HepG2 (cell line): ENCODE results near the gene LCLAT1. TPM values are rescaled to one million over a fixed set of nuclear protein-coding genes. Genes with fewer than 3 reads are reported as not detected.
A peak's percentile ranks its signal among the peaks of the same experiment; 100 is the strongest.

Experiments used
- ATF5 ChIP-seq: sonication (generic); formaldehyde crosslinking; IDR thresholded peaks from 2 replicates; pipeline ENCODE4 v1.4.0; 2020; ENCODE audit warnings: mild to moderate bottlenecking, low read depth, missing genetic modification reagents
- BRD4 ChIP-seq: sonication (generic); formaldehyde crosslinking; IDR thresholded peaks from 2 replicates; pipeline ENCODE4 v1.4.0; 2020; ENCODE audit warnings: missing genetic modification reagents
- CENPX ChIP-seq: sonication (generic); formaldehyde crosslinking; IDR thresholded peaks from 2 replicates; pipeline ENCODE4 v1.9.0; 2021; ENCODE audit warnings: mild to moderate bottlenecking, missing genetic modification reagents, moderate library complexity
- DNMT1 ChIP-seq: sonication (generic); formaldehyde crosslinking; IDR thresholded peaks from 2 replicates; pipeline ENCODE4 v1.5.1; 2020; ENCODE audit warnings: mild to moderate bottlenecking, missing genetic modification reagents
- EED ChIP-seq: sonication (generic); formaldehyde crosslinking; IDR thresholded peaks from 2 replicates; pipeline ENCODE4 v1.5.0; 2020; ENCODE audit warnings: mild to moderate bottlenecking, missing genetic modification reagents
- FOXA1 ChIP-seq, 2 experiments: fragments of 450-650 bp in 1 of 2; sonication (generic) in 1 of 2; formaldehyde crosslinking in 1 of 2; IDR thresholded peaks; 2 replicates each; pipeline versions ENCODE4 v1.4.0 to v1.6.1; 2016 to 2020; ENCODE audit warnings: missing genetic modification reagents in 1 of 2
- HMG20A ChIP-seq: IDR thresholded peaks from 2 replicates; pipeline ENCODE4 v1.6.1; 2016; ENCODE audit warnings: borderline replicate concordance
- HOMEZ ChIP-seq: IDR thresholded peaks from 2 replicates; pipeline ENCODE4 v1.6.1; 2016; ENCODE audit warnings: low read depth
- IKZF4 ChIP-seq: sonication (generic); formaldehyde crosslinking; IDR thresholded peaks from 2 replicates; pipeline ENCODE4 v1.5.1; 2020; ENCODE audit warnings: borderline replicate concordance, mild to moderate bottlenecking, low read depth, missing genetic modification reagents; ENCODE audit errors: not compliant biosample characterization
- KDM1A ChIP-seq: IDR thresholded peaks from 2 replicates; pipeline ENCODE4 v1.6.1; 2016; ENCODE audit warnings: missing compliant biosample characterization
- MEIS1 ChIP-seq: sonication (generic); formaldehyde crosslinking; IDR thresholded peaks from 2 replicates; pipeline ENCODE4 v1.9.0; 2021; ENCODE audit warnings: mild to moderate bottlenecking, missing genetic modification reagents, moderate library complexity, borderline replicate concordance
- NAIF1 ChIP-seq: sonication (generic); formaldehyde crosslinking; IDR thresholded peaks from 2 replicates; pipeline ENCODE4 v1.5.0; 2020; ENCODE audit warnings: mild to moderate bottlenecking, missing genetic modification reagents, borderline replicate concordance
- RXRA ChIP-seq: sonication (generic); formaldehyde crosslinking; IDR thresholded peaks from 2 replicates; pipeline ENCODE4 v1.5.1; 2020; ENCODE audit warnings: missing genetic modification reagents
- SMAD1 ChIP-seq: sonication (generic); formaldehyde crosslinking; IDR thresholded peaks from 2 replicates; pipeline ENCODE4 v1.4.0; 2020; ENCODE audit warnings: missing genetic modification reagents, low read depth, mild to moderate bottlenecking, borderline replicate concordance
- SMARCE1 ChIP-seq: fragments of 450-650 bp; IDR thresholded peaks from 2 replicates; pipeline ENCODE4 v1.6.1; 2017; ENCODE audit warnings: borderline replicate concordance
- TAF1 ChIP-seq: sonication (generic); formaldehyde crosslinking; IDR thresholded peaks from 2 replicates; pipeline ENCODE4 v1.4.0; 2020; ENCODE audit warnings: missing genetic modification reagents
- TBP ChIP-seq: sonication (generic); formaldehyde crosslinking; IDR thresholded peaks from 2 replicates; pipeline ENCODE4 v1.5.0; 2020; ENCODE audit warnings: missing genetic modification reagents
- ZBTB42 ChIP-seq: sonication (generic); formaldehyde crosslinking; IDR thresholded peaks from 2 replicates; pipeline ENCODE4 v1.5.0; 2020; ENCODE audit warnings: mild to moderate bottlenecking, missing genetic modification reagents
- ZFP36L1 ChIP-seq: sonication (generic); formaldehyde crosslinking; IDR thresholded peaks from 2 replicates; pipeline ENCODE4 v1.8.0; 2022; ENCODE audit warnings: mild to moderate bottlenecking, missing genetic modification reagents, moderate library complexity
- ZFP62 ChIP-seq: sonication (generic); formaldehyde crosslinking; IDR thresholded peaks from 2 replicates; pipeline ENCODE4 v1.4.0; 2020; ENCODE audit warnings: missing genetic modification reagents
- ZNF253 ChIP-seq: sonication (generic); formaldehyde crosslinking; IDR thresholded peaks from 2 replicates; pipeline ENCODE4 v1.8.0; 2022; ENCODE audit warnings: mild to moderate bottlenecking, missing genetic modification reagents, borderline replicate concordance
- ZNF441 ChIP-seq: sonication (generic); formaldehyde crosslinking; IDR thresholded peaks from 2 replicates; pipeline ENCODE4 v1.7.0; 2021; ENCODE audit warnings: missing genetic modification reagents, borderline replicate concordance
- ZNF644 ChIP-seq: IDR thresholded peaks from 2 replicates; pipeline ENCODE4 v1.6.1; 2016; ENCODE audit warnings: low read depth
- polyA plus RNA-seq, 8 experiments: library from polyadenylated mRNA; depleted of rRNA in 3 of 8; stranded (reverse) in 7 of 8; unstranded in 1 of 8; fragments of >200 nt; fragmentation: Illumina TruSeq in 4 of 8; extraction: Trizol in 4 of 8; gene quantifications; 2 replicates each; pipeline versions ENCODE4 v1.2.1 to v1.2.3, GENCODE V29; 2011 to 2016; ENCODE audit warnings: low read depth in 4 of 8, missing spikeins in 1 of 8, mixed read lengths in 1 of 8; ENCODE audit not compliant: insufficient read depth in 1 of 8
- total RNA-seq, 5 experiments: library from RNA; depleted of rRNA; stranded (reverse); fragments of >200 nt; fragmentation: Illumina TruSeq; extraction: Trizol; gene quantifications; 2 replicates each; pipeline ENCODE4 v1.2.3, GENCODE V29; 2016; ENCODE audit warnings: low read depth in 1 of 5
- TF ChIP-seq, protein P1 (sequence below): sonication (generic); formaldehyde crosslinking; IDR thresholded peaks from 2 replicates; pipeline ENCODE4 v1.8.1; 2023; ENCODE audit warnings: mild to moderate bottlenecking, inconsistent platforms, moderate library complexity, missing genetic modification reagents, borderline replicate concordance
- TF ChIP-seq, protein P2 (sequence below): sonication (generic); formaldehyde crosslinking; IDR thresholded peaks from 2 replicates; pipeline ENCODE4 v1.4.0; 2020; ENCODE audit warnings: low read depth, mild to moderate bottlenecking, missing genetic modification reagents

LCLAT1 gene
- total and polyA plus RNA-seq, 2 of the 13 experiments (the other 11 are each of a cell fraction or from before 2014, with no cell fraction given), result 18.0 to 28.0 TPM

- TF ChIP-seq, protein P1, sequence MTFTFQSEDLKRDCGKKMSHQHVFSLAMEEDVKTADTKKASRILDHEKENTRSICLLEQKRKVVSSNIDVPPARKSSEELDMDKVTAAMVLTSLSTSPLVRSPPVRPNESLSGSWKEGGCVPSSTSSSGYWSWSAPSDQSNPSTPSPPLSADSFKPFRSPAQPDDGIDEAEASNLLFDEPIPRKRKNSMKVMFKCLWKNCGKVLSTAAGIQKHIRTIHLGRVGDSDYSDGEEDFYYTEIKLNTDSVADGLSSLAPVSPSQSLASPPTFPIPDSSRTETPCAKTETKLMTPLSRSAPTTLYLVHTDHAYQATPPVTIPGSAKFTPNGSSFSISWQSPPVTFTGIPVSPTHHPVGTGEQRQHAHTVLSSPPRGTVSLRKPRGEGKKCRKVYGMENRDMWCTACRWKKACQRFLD (CRISPR knock-in tag), result peak; percentile 99
- TF ChIP-seq NAIF1 (peak; percentile 96), DNMT1 (CRISPR knock-in tag) (peak; percentile 76; the same call in 1 of the 2 replicates), ZNF253 (peak; percentile 98; the same call in 1 of the 2 replicates), ZFP62 (CRISPR knock-in tag) (no peak), EED (CRISPR knock-in tag) (peak; percentile 99), TBP (CRISPR knock-in tag) (no peak), ATF5 (CRISPR knock-in tag) (0 out of 2 replicates have a peak, but pooled peaks have one; percentile 88), ZNF441 (CRISPR knock-in tag) (peak; percentile 22; the same call in 1 of the 2 replicates), BRD4 (peak; percentile 89), RXRA (peak; percentile 58; the same call in 1 of the 2 replicates), KDM1A (peak; percentile 6; the same call in 1 of the 2 replicates), SMARCE1 (no peak), ZBTB42 (CRISPR knock-in tag) (peak; percentile 95), HMG20A (CRISPR knock-in tag) (no peak), FOXA1 (IDR thresholded peaks at IDR 0.05) (no peak), FOXA1 (CRISPR knock-in tag; IDR thresholded peaks at IDR 0.05) (peak; percentile 35; the same call in 1 of the 2 replicates), SMAD1 (CRISPR knock-in tag) (peak; percentile 93), IKZF4 (peak; percentile 88), ZFP36L1 (CRISPR knock-in tag) (no peak; the same call in none of the 2 replicates), TAF1 (peak; percentile 66; the same call in 1 of the 2 replicates), HOMEZ (CRISPR knock-in tag) (0 out of 2 replicates have a peak, but pooled peaks have one; percentile 9), CENPX (CRISPR knock-in tag) (no peak), MEIS1 (CRISPR knock-in tag) (peak; percentile 92), ZNF644 (CRISPR knock-in tag) (no peak)
- TF ChIP-seq, protein P2, sequence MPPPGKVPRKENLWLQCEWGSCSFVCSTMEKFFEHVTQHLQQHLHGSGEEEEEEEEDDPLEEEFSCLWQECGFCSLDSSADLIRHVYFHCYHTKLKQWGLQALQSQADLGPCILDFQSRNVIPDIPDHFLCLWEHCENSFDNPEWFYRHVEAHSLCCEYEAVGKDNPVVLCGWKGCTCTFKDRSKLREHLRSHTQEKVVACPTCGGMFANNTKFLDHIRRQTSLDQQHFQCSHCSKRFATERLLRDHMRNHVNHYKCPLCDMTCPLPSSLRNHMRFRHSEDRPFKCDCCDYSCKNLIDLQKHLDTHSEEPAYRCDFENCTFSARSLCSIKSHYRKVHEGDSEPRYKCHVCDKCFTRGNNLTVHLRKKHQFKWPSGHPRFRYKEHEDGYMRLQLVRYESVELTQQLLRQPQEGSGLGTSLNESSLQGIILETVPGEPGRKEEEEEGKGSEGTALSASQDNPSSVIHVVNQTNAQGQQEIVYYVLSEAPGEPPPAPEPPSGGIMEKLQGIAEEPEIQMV (CRISPR knock-in tag), result no peak; the same call in 1 of the 2 replicates
Observed at GRCh38 chr2:30447149-30448045, at the start of gene LCLAT1 (continued).
